Panc1 (cell line): Measurements from ENCODE around the gene PAQR9. TPM values are rescaled to one million over a fixed set of nuclear protein-coding genes. Genes with fewer than 3 reads are reported as not detected.

Source experiments
- ATAC-seq: fragments of 200-7000 bp; cut with Tn5 transposase; 2 replicates; pipeline ENCODE4 v1.9.1; 2020; ENCODE audit warnings: mild to moderate bottlenecking, moderate library complexity
- BruUV-seq: library from RNA; stranded (reverse); fragments of 400-500 nt; replicated peaks from 2 replicates; lab custom pipeline; 2021; lab: Mats Ljungman, UMichigan
- CTCF ChIA-PET: fragments of 300-600 bp; sonication (Branson Sonifier 250); formaldehyde crosslinking; loops from one replicate; lab custom pipeline; 2022; ENCODE audit warnings: antibody characterized with exemption; lab: Charles Lee
- POLR2A ChIA-PET: fragments of 300-600 bp; sonication (Branson Sonifier 250); formaldehyde crosslinking; loops from one replicate; lab custom pipeline; 2022; ENCODE audit warnings: antibody characterized with exemption; lab: Charles Lee
- DNase-seq: peaks from one replicate; pipeline ENCODE4 v3.0.0-alpha.2; 2010; ENCODE audit warnings: low read depth, low spot score
- H3K27ac ChIP-seq: 2 replicates; pipeline ENCODE4 v1.5.1; 2011; ENCODE audit warnings: mild to moderate bottlenecking, low read length, inconsistent platforms
- H3K27me3 ChIP-seq: fragments of 200-500 bp; sonication (Bioruptor generic); 2 replicates; pipeline ENCODE4 v1.6.0; 2014; ENCODE audit warnings: low read length, inconsistent platforms; ENCODE audit not compliant: control insufficient read depth, insufficient read depth
- H3K36me3 ChIP-seq: fragments of 200-500 bp; sonication (Bioruptor generic); 2 replicates; pipeline ENCODE4 v1.5.1; 2014; ENCODE audit warnings: inconsistent platforms, mild to moderate bottlenecking, low read length, moderate library complexity; ENCODE audit not compliant: control insufficient read depth, insufficient read depth
- H3K4me1 ChIP-seq: 2 replicates; pipeline ENCODE4 v1.5.1; 2011; ENCODE audit warnings: inconsistent platforms, mild to moderate bottlenecking, low read length, moderate library complexity; ENCODE audit not compliant: control insufficient read depth, insufficient read depth
- H3K4me3 ChIP-seq, 2 experiments: 2 replicates each; pipeline ENCODE4 v1.5.1; 2011 to 2012; ENCODE audit warnings: low read depth in 2 of 2, low read length in 2 of 2, mild to moderate bottlenecking in 2 of 2, inconsistent platforms in 1 of 2, moderate library complexity in 1 of 2
- H3K9me3 ChIP-seq: fragments of 200-500 bp; sonication (Bioruptor generic); 2 replicates; pipeline ENCODE4 v1.5.1; 2014; ENCODE audit warnings: low read depth, mild to moderate bottlenecking, inconsistent platforms, low read length, moderate library complexity; ENCODE audit not compliant: control insufficient read depth, insufficient read depth
- CTCF ChIP-seq: fragments of 450-650 bp; IDR thresholded peaks from 2 replicates; pipeline ENCODE4 v1.5.1; 2017; ENCODE audit warnings: mild to moderate bottlenecking
- POLR2AphosphoS5 ChIP-seq: IDR thresholded peaks from 2 replicates; pipeline ENCODE4 v1.6.1; 2012; ENCODE audit warnings: mild to moderate bottlenecking, low read depth, low read length, moderate library complexity
- SIN3A ChIP-seq: IDR thresholded peaks from 2 replicates; pipeline ENCODE4 v1.6.1; 2012; ENCODE audit warnings: low read depth, mild to moderate bottlenecking, low read length, moderate library complexity, borderline replicate concordance; ENCODE audit not compliant: insufficient read depth
- TCF7L2 ChIP-seq: IDR thresholded peaks from 2 replicates; pipeline ENCODE4 v1.6.1; 2011; ENCODE audit warnings: mild to moderate bottlenecking, low read depth, low read length, inconsistent platforms
- in situ Hi-C: cut with HindIII; loops from 2 replicates; pipeline ENCODE4 v1.10.0; 2016; ENCODE audit warnings: low sequenced_read_pairs, low pct_unique_long_range_greater_than_20kb
- intact Hi-C: fragments of 100-400 bp; cut with micrococcal nuclease; formaldehyde crosslinking; loops from one replicate; pipeline ENCODE4 v1.10.0; 2022; ENCODE audit not compliant: unreplicated experiment
- total RNA-seq: library from RNA; stranded (reverse); gene quantifications from one replicate; pipeline ENCODE4 v1.2.1, GENCODE V29; 2021; ENCODE audit not compliant: unreplicated experiment
- TF ChIP-seq, protein P1 (sequence below), 2 experiments: IDR thresholded peaks; 2 replicates each; pipeline ENCODE4 v1.6.1; 2011 to 2012; ENCODE audit warnings: low read depth in 2 of 2, control low read depth in 1 of 2, low read length in 1 of 2, mild to moderate bottlenecking in 1 of 2, moderate library complexity in 1 of 2; ENCODE audit not compliant: insufficient read depth in 1 of 2

The PAQR9 gene
- total RNA-seq, 1 experiment from 2014 or later, result 0.36 TPM

DNA sequence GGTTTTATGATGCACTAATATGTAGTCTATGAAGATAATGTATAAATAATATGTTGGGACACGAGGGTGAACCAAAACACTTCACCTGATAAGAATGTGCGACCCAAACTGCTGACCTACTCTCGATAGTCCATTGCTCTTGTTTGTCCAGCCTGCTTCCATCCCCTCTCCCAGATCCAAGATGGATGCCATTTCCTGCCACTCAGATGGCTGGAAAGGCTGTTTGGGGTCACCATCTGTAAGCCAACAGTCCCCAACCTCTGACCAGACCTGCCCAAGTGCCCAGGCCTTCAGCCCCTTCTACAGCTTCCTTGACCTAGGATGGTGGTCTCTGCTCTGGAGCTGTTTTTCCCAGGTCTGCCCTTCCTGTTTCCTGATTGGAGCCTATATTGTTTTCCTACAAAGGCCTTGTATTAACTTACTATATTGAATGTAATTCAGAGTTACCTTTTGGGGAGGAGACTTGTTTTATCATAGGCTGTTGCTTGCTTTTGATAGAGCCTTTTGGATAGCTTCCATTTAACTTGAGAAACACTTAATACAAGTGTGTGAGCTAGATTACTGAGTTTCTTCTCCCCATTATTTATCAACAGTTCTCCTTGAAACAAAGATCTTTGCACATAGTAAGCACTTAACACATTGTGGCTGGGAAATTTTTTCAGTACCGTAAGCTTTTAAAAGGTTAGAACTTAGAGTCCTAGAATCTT lies 5.0 kb upstream of the PAQR9 start:
- Histone ChIP-seq H3K4me1 (no peaks in the 10 kb centered on the region), H3K36me3 (no peaks in the 10 kb centered on the region), H3K9me3 (no peaks in the 10 kb centered on the region), H3K4me3 (no peak overlapping the region), H3K27ac (no peak overlapping the region), H3K27me3 (no peaks in the 10 kb centered on the region)
- intact Hi-C loops (no loop called here), in situ Hi-C loops (no loop called here)
- TF ChIP-seq, protein P1, sequence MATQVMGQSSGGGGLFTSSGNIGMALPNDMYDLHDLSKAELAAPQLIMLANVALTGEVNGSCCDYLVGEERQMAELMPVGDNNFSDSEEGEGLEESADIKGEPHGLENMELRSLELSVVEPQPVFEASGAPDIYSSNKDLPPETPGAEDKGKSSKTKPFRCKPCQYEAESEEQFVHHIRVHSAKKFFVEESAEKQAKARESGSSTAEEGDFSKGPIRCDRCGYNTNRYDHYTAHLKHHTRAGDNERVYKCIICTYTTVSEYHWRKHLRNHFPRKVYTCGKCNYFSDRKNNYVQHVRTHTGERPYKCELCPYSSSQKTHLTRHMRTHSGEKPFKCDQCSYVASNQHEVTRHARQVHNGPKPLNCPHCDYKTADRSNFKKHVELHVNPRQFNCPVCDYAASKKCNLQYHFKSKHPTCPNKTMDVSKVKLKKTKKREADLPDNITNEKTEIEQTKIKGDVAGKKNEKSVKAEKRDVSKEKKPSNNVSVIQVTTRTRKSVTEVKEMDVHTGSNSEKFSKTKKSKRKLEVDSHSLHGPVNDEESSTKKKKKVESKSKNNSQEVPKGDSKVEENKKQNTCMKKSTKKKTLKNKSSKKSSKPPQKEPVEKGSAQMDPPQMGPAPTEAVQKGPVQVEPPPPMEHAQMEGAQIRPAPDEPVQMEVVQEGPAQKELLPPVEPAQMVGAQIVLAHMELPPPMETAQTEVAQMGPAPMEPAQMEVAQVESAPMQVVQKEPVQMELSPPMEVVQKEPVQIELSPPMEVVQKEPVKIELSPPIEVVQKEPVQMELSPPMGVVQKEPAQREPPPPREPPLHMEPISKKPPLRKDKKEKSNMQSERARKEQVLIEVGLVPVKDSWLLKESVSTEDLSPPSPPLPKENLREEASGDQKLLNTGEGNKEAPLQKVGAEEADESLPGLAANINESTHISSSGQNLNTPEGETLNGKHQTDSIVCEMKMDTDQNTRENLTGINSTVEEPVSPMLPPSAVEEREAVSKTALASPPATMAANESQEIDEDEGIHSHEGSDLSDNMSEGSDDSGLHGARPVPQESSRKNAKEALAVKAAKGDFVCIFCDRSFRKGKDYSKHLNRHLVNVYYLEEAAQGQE (IDR thresholded peaks at IDR 0.05; ENCODE audit: insufficient read depth in 1 of 2, low read depth in 2 of 2, low read length in 1 of 2), result no peak
- no peak for TF ChIP-seq CTCF
- TF ChIP-seq TCF7L2, result no peak
- no peak for TF ChIP-seq SIN3A
- no peak for TF ChIP-seq POLR2AphosphoS5
- DNase-seq (no peak), ATAC-seq (no peak)
- no TSS peak for BruUV-seq
- CTCF ChIA-PET, result no interaction called here
- POLR2A ChIA-PET, result no interaction called here

GRCh38 chr3:142966808-142967207 lies 3.3 kb upstream of the PAQR9 start:
- no peak overlapping the region for H3K27ac ChIP-seq
- H3K4me1 ChIP-seq, result no peaks in the 10 kb centered on the region
- in situ Hi-C loops (no loop called here), intact Hi-C loops (no loop called here)
- ChIA-PET CTCF (no interaction called here), POLR2A (interaction anchor here (0.6 kb wide), 1 partner anchor 14 kb away, joined by 3 read pairs; no protein-coding TSS in a partner anchor)
- ATAC-seq (no peak), DNase-seq (no peak)
- no peaks in the 10 kb centered on the region for H3K9me3 ChIP-seq
- no peak for TF ChIP-seq TCF7L2
- TF ChIP-seq, protein P1 (IDR thresholded peaks at IDR 0.05; ENCODE audit: insufficient read depth in 1 of 2, low read depth in 2 of 2, low read length in 1 of 2), result no peak
- TF ChIP-seq POLR2AphosphoS5, result no peak
- TF ChIP-seq SIN3A, result no peak
- no peak for TF ChIP-seq CTCF
- H3K27me3 ChIP-seq, result peaks cover under 1% of the 10 kb centered on the region; the same call in 1 of the 2 replicates
- H3K36me3 ChIP-seq, result no peaks in the 10 kb centered on the region
- no peak overlapping the region for H3K4me3 ChIP-seq
- BruUV-seq, result no TSS peak
